ENCODE measurements around the gene CDYL2.

DNA sequence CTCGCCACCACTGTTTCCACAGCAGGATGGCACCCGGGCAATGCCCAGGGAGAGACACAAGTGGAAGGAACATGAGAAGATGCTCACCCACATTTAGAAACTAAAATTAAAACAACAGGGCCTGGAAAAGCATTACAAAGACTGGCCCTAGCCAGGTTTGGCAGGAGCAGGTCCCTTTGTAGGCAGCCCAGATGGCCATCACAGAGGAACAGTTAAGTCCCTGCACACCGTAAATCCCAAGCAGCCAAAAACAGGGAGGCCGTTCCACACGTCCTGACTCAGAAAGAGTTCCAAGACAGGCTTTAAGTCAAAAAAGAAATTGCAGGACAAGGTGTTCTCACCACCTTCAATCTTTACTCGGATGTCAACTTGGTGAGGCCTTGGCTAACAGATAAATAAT, 136.5 kb downstream of the CDYL2 start:
- TF ChIP-seq, protein P1, sequence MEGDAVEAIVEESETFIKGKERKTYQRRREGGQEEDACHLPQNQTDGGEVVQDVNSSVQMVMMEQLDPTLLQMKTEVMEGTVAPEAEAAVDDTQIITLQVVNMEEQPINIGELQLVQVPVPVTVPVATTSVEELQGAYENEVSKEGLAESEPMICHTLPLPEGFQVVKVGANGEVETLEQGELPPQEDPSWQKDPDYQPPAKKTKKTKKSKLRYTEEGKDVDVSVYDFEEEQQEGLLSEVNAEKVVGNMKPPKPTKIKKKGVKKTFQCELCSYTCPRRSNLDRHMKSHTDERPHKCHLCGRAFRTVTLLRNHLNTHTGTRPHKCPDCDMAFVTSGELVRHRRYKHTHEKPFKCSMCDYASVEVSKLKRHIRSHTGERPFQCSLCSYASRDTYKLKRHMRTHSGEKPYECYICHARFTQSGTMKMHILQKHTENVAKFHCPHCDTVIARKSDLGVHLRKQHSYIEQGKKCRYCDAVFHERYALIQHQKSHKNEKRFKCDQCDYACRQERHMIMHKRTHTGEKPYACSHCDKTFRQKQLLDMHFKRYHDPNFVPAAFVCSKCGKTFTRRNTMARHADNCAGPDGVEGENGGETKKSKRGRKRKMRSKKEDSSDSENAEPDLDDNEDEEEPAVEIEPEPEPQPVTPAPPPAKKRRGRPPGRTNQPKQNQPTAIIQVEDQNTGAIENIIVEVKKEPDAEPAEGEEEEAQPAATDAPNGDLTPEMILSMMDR (IDR thresholded peaks at IDR 0.05): no peak
- no peak for TF ChIP-seq POLR2AphosphoS5 (IDR thresholded peaks at IDR 0.05)
- TF ChIP-seq EP300 (IDR thresholded peaks at IDR 0.05; ENCODE audit: low read depth): no peak
- no peak for TF ChIP-seq POLR2A (IDR thresholded peaks at IDR 0.05)
